HG02870 (cell line): Measurements from ENCODE around the gene GAREM1.
"Not testable (repeated sequence)": the region's sequence is repeated elsewhere in the genome, so short reads cannot be mapped to it uniquely, and the experiment has no call there.

Experiments
- ATAC-seq: cut with Tn5 transposase; IDR thresholded peaks from one replicate; pipeline ENCODE4 v1.9.1; 2021; ENCODE audit warnings: mild to moderate bottlenecking, moderate library complexity; ENCODE audit not compliant: unreplicated experiment

Gene GAREM1

GRCh38 chr18:32297579-32298170 is 173.0 kb downstream of the GAREM1 start:
- no peak for ATAC-seq

GRCh38 chr18:32296851-32297250 is 173.8 kb downstream of the GAREM1 start:
- ATAC-seq: no peak

DNA sequence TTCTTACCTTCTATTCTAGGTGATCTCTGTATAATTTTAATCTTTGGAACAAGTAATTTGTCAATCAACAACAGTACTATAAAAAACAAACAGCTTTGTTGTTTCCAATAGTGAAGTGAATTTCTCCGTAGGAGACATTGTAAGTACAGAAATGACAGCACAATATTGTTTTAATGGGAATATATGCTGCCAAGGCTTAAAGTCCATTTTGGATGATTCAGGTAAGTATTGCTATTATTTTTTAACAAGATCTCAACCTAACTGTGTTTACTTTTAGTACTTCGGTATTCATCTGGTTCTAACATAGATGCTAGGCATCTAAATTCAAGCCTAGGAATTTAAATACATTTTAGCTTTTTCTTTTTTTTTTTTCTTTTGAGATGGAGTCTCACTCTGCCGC is 175.1 kb downstream of the GAREM1 start:
- no peak for ATAC-seq

- no peak for ATAC-seq
These were observed 177.6 kb downstream of the GAREM1 start for GRCh38 chr18:32293107-32293506.

DNA sequence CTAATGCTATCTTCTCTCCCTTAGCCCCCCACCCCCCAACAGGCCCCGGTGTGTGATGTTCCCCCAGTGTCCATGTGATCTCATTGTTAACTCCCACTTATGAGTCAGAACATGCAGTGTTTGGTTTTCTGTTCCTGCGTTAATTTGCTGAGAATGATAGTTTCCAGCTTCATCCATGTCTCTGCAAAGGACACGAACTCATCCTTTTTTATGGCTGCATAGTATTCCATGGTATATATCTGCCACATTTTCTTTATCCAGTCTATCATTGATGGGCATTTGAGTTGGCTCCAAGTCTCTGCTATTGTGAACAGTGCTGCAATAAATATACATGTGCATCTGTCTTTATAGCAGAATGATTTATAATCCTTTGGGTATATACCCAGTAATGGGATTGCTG is 179.1 kb downstream of the GAREM1 start:
- ATAC-seq: not testable (repeated sequence)

- no peak for ATAC-seq
These were observed 179.9 kb downstream of the GAREM1 start for GRCh38 chr18:32290810-32291209.

DNA sequence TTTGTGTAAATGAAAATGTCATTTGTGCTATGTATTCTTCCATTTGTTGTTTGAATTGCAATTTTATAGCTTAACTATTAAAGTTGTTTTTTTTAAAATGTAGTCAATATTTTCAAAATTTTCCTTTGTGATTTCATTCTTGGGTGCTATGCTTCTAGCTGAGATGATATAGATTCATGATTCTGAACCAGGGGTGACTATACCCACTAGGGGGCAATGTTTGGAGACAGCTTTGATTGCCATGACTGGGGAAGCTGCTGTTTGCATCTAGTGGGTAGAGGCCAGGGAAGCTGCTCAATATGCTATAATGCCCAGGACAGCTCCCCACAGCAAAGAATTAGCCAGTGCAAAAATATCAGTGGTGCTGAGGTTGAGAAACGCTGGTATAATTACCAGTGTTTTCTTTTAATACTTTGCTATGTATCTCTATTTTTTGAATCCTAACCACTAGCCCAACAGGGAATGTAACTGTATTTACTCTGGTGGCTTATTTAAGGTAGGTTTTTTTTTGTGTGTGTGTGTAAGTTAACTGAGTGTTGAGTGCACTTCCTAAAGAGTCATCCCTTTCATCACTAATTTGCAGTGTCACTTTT is 181.1 kb downstream of the GAREM1 start:
- peak; percentile 80 for ATAC-seq

DNA sequence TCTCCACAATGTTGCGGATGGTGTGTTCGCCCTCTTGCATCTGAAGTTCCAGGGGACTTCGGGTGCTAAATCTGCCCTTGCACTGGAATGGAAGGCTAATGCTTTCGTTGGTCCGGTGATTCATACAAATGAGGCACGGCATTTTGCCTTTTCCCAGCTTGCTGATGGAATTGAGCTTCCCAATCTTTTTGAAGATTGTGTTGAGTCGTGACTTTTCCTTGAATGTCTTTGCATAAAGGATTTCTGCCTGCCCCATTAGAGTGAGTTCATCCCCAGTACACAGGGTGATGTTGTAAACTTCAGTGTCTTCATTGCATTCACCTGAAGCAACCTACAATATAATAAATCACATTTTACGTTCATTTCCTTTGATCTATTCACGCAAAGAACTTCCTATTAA is 182.8 kb downstream of the GAREM1 start:
- no peak for ATAC-seq

- ATAC-seq: no peak
These were observed 183.4 kb downstream of the GAREM1 start for GRCh38 chr18:32287249-32287648.

DNA sequence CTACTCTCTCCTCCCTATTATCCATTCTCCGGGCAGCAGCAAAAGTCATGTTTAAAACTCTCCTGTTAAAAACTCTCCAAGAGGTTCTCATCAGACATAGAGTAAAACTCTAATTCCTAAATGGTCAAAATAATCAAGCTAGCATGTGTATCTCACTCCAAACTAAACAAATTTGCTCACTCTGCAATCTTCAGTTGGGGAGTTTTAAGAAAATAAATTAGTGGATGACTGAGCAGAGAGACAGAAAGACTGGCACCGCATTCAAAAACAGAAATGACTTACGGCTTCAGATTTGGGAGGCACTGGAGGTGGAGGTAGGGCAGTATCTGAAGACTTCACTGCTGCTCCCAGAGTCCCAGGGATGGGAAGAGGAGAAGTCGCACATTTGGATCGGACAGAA is 183.9 kb downstream of the GAREM1 start:
- no peak for ATAC-seq

DNA sequence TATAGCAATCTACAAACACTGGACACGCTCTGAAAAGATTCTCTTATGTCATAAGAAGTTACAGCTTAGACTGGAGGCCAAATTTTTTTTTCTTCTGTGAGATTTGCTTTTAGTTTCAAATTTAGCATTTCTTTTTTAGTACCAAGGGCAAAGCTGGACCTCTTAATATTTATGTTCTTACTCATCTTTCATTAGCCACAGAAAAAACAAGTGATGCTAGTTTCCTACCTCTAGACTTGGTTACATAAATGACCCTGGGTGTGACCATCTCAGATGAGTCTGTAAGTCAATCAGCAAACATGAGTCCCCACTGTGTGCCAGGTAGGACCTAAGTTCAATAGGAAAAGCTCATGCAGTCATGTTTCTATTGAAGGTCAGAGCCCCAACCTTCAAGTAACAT is 186.4 kb downstream of the GAREM1 start:
- ATAC-seq: no peak

- no peak for ATAC-seq
These were observed 189.8 kb downstream of the GAREM1 start for GRCh38 chr18:32280911-32281310.

DNA sequence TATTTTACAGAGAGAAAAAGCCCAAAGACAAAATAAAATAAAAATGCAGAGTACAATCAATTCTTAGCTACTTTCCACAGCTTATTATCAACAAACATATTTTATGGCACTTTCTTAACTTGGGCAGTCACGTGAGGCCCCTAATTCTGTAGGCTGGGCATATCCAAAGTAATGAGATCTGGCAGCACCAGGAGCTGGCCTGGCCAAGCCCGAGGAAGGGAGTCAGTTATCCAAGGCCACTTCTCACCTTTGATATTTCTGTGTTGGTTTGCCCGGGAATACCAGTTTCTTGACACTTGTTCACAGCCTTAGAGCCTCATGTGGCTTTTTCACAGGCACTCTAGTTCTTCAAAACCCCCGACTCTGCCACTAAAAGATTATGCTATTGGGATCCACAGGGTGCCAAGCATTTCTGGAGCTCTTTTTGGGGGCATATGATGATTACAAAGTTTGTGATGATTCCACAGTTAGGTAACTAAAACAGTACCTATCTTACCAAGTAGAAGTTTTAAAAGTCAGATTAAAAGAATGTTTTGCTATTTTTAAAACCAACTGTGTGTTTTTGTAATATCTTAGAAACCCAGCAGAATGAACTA is 190.4 kb downstream of the GAREM1 start:
- no peak for ATAC-seq

DNA sequence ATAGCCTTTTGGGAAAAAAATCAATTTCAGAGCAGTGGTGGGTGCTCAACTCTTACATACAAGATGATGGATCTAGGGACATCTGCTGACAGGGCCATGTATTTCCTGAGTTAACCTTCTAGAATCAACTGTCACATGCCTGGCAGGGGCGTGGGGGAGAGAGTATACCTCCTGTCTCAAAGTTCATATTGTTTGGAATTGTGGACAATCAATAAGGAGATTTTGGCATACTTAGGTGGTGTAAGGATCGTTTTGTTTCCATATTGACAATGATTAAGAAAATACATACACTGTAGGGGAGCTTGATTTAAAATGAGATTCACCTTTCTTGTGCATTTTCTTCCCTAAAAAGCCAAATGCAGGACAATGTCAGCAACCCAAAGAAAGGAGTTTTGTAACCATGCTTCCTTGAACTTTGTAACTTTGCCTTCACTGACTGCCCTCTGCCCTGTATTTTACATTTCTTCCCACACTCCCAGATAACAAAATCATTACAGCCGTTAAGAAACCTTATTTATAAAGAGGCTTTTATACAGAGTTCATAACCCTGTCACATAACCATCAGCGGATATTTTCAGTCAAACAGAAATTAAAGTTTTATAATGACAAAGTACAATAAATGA is 192.4 kb downstream of the GAREM1 start:
- no peak for ATAC-seq

DNA sequence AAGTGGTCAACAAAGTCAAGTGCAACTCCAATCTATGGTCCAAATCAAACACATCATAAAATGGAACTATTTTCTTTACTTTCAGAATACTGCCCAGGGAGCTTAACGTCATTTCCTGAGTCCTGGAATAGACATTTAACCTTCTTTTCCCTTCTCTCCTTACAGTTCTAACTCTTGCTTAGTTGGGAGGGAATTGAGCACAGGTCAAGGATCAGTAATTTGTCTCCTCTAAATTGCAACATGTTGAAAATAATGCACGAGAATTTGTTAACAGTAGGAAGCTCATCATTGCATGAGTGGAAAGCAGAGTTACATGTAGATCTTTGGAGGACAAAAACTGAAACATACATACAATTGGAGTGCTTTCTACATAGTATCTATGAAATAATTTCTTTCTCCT is 193.1 kb downstream of the GAREM1 start:
- ATAC-seq: no peak

- no peak for ATAC-seq
These were observed 193.8 kb downstream of the GAREM1 start for GRCh38 chr18:32276906-32277305.

DNA sequence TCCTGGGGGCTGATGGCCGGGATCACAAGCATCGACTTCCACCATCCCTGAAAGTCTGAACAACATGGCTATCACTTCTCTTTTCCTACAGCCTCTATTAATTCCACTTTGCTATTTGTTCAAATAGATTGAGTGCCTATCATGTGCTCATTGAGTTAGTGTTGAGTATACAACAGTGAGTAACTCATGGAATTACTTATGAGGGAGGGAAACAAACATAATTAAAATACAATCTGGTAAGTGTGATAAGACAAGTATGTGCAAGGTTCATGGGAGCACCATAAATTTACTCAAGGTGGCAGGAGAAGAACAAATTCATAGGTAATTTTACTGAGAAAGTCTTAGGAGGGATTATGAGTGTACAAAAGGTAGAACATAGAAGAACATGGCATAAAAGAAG is 194.4 kb downstream of the GAREM1 start:
- no peak for ATAC-seq

DNA sequence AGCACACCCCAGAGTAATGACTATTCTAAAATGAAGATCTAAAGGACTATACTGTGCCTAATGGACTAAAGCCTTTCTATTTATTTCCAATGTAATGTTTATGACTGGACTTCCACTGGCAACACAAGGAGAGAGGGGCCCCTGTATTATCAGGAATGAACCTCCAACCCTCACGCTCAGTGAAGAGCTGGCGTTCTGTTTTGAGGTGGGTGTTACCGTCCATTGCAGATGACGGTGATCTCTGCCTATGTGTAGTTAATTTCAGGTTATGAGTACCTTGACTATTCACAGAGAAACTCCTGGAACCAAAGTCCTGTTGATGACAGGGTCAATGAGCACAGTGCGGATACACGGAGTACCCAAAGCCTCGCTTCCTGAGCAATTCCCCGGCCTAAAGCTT is 195.5 kb downstream of the GAREM1 start:
- ATAC-seq: no peak

DNA sequence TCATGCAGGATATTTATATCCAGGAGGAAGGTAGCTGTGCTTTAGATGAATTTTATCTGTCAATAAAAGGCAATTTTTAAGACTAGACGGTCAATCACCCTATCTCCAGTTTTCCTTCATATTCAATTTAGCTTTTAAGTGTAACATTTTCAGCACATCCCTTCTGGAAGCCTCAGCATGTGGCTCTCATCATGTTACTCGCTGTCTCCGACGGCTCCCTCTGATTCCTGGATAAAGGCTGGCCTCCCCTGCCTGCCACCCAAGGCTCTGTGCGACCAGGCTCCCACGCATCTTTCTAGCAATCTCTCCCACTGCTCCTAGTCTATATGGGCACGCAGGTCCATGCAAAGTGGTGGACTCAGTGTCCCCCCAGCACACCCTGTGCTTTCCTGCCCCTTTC is 196.4 kb downstream of the GAREM1 start:
- no peak for ATAC-seq

DNA sequence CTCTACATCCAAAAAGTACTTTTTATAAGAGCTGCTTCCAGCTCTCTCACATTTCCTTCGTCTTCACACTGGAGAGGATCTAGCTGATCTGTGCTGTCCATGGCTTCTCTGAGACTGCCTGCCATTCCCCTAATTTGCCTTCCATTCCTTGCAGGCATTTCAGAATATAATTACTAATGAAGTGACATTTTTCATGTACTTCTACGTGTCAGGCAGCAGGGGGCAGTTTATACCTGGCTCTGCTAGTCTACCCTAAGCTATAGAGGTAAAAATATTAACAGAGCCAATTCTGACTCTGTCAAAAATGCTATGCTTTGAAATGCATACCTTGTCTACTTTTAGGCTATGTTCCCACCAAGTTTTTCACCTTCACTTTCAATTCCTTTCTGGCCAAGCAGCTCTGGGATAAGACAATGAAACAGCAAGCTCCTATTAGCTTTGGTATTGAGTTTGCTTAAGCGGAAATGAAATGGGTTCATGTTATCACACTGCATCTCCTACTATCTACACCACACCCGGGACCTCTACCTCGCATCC is 198.9 kb downstream of the GAREM1 start:
- ATAC-seq: peak; percentile 83

DNA sequence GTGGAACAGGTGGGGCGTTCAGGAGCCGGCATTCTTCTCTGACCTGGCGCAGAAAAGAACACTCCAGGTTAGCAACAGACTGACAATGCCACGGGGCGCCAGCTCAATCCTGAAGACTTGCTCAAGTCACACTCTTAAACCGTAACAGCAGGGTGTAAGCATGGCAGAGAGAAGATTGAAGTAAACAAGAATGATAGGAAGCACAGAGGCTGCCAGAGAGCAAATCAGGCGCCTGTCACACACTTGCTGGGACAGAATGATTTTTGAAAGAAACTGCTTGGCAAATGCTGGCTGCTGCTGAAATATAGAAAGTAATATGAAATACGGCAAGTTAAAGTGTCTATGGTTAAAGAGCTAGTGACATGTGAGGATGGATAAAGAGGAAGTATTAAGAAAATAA is 200.3 kb downstream of the GAREM1 start:
- ATAC-seq: no peak

DNA sequence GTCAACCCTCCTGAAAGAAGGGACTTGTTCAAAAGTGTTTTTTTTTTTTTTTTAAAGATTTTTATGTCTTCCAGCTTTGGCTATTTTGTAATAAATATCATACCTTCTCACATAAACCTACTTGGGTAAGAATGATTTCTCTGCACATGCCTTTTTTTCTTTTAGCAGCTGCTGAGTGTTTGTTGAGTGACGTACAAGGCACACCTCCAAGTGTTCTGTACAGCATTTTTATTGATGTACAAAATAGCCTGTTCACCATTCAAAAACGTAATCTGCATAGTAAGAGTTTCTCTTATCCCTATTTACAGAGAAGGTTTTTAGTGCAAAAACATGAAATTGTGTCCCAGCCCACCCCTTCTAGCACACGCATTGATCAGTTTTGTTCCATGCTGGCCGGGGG is 203.2 kb downstream of the GAREM1 start:
- no peak for ATAC-seq
